GM12891 (cell line): ENCODE measurements around the gene COX8A.

ENCODE experiments used
- POLR2A ChIP-seq: IDR thresholded peaks from 2 replicates; pipeline ENCODE4 v1.6.1; 2011; ENCODE audit warnings: low read depth, low read length, control low read depth
- SPI1 ChIP-seq: IDR thresholded peaks from 2 replicates; pipeline ENCODE4 v1.6.1; 2011; ENCODE audit warnings: low read depth, low read length, control low read depth
- TAF1 ChIP-seq: IDR thresholded peaks from 2 replicates; pipeline ENCODE4 v1.6.1; 2011; ENCODE audit warnings: low read depth, low read length, control low read depth

- no peak for TF ChIP-seq POLR2A
- no peak for TF ChIP-seq TAF1
- no peak for TF ChIP-seq SPI1
Observed at GRCh38 chr11:63931045-63931444, 43.4 kb upstream of the COX8A start.
